H1 (cell line): Measurements from ENCODE around the gene CORIN. TPM values are rescaled to one million over a fixed set of nuclear protein-coding genes. Genes with fewer than 3 reads are reported as not detected.
A peak's percentile ranks its signal among the peaks of the same experiment; 100 is the strongest.
"Not testable (repeated sequence)": the region's sequence is repeated elsewhere in the genome, so short reads cannot be mapped to it uniquely, and the experiment has no call there.

Experiments
- CTCF ChIA-PET: fragments of 300-600 bp; sonication (Branson Sonifier 250); formaldehyde crosslinking; loops from one replicate; lab custom pipeline; 2021; ENCODE audit not compliant: partially characterized antibody; lab: Charles Lee
- POLR2A ChIA-PET: fragments of 300-600 bp; sonication (Branson Sonifier 250); formaldehyde crosslinking; loops from one replicate; lab custom pipeline; 2021; ENCODE audit warnings: inconsistent platforms; ENCODE audit not compliant: partially characterized antibody; lab: Charles Lee
- DNase-seq, 2 experiments: peaks; one replicate each; pipeline versions ENCODE4 v3.0.0 to v3.0.0-alpha.2; 2010 to 2022; ENCODE audit warnings: low spot score in 2 of 2, low read depth in 1 of 2, mixed read lengths in 1 of 2
- FAIRE-seq: peaks from 2 replicates; lab custom pipeline; 2011; peaks lifted over from hg19 to GRCh38; lab: Jason Lieb, UNC
- H2AFZ ChIP-seq: 2 replicates; pipeline ENCODE4 v1.8.1; 2012; ENCODE audit warnings: low read length, inconsistent platforms
- H2AK5ac ChIP-seq: 2 replicates; pipeline ENCODE4 v1.6.1; 2013; ENCODE audit warnings: low read depth, low read length
- H2BK120ac ChIP-seq: replicated peaks from 2 replicates; pipeline ENCODE3; 2013; ENCODE audit warnings: low read depth, low read length, inconsistent platforms
- H2BK12ac ChIP-seq: 2 replicates; pipeline ENCODE4 v1.6.1; 2013; ENCODE audit warnings: low read depth, low read length
- H2BK15ac ChIP-seq: 2 replicates; pipeline ENCODE4 v1.6.1; 2013; ENCODE audit warnings: low read length
- H2BK20ac ChIP-seq: 2 replicates; pipeline ENCODE4 v1.6.1; 2013; ENCODE audit warnings: low read length
- H2BK5ac ChIP-seq: 2 replicates; pipeline ENCODE4 v1.6.1; 2013; ENCODE audit warnings: low read depth, low read length
- H3K14ac ChIP-seq: 2 replicates; pipeline ENCODE4 v1.6.1; 2013; ENCODE audit warnings: inconsistent platforms; ENCODE audit not compliant: insufficient read length
- H3K18ac ChIP-seq: 2 replicates; pipeline ENCODE4 v1.6.1; 2013; ENCODE audit warnings: low read length; ENCODE audit errors: extremely low read depth
- H3K23ac ChIP-seq: 2 replicates; pipeline ENCODE4 v1.6.1; 2013; ENCODE audit warnings: inconsistent platforms; ENCODE audit not compliant: insufficient read length
- H3K23me2 ChIP-seq: 2 replicates; pipeline ENCODE4 v1.6.1; 2013; ENCODE audit warnings: low read depth, low read length
- H3K27ac ChIP-seq: 2 replicates; pipeline ENCODE4 v1.6.1; 2011; ENCODE audit warnings: low read depth, low read length, inconsistent platforms
- H3K27me3 ChIP-seq, 4 experiments: replicated peaks in 1 of 4; 1 replicate in 1 of 4; 2 replicates in 3 of 4; pipeline versions ENCODE4 v1.6.1 to v1.8.1; 2011 to 2013; ENCODE audit warnings: low read length in 3 of 4, mild to moderate bottlenecking in 3 of 4, inconsistent platforms in 2 of 4, mixed read lengths in 2 of 4, moderate library complexity in 1 of 4; ENCODE audit not compliant: control insufficient read depth in 3 of 4, insufficient read depth in 3 of 4; ENCODE audit errors: extremely low read depth in 1 of 4
- H3K36me3 ChIP-seq, 4 experiments: 2 replicates each; pipeline versions ENCODE4 v1.6.1 to v1.8.1; 2011 to 2013; ENCODE audit warnings: mild to moderate bottlenecking in 4 of 4, low read length in 3 of 4, moderate library complexity in 2 of 4, control low read depth in 1 of 4, inconsistent platforms in 1 of 4; ENCODE audit not compliant: insufficient read depth in 4 of 4, control insufficient read depth in 2 of 4
- H3K4ac ChIP-seq: replicated peaks from 2 replicates; pipeline ENCODE3; 2013; ENCODE audit warnings: low read length, low read depth, mixed read lengths, inconsistent platforms; ENCODE audit not compliant: insufficient read length
- H3K4me1 ChIP-seq, 4 experiments: replicated peaks in 1 of 4; 1 replicate in 1 of 4; 2 replicates in 3 of 4; pipeline versions ENCODE4 v1.6.1 to v1.8.1; 2011 to 2013; ENCODE audit warnings: low read length in 3 of 4, inconsistent platforms in 2 of 4, mixed read lengths in 1 of 4; ENCODE audit not compliant: insufficient read depth in 4 of 4, control insufficient read depth in 3 of 4
- H3K4me2 ChIP-seq, 2 experiments: 2 replicates each; pipeline versions ENCODE4 v1.6.1 to v1.8.1; 2011 to 2013; ENCODE audit warnings: low read depth in 2 of 2, low read length in 2 of 2, control low read depth in 1 of 2, inconsistent platforms in 1 of 2, mild to moderate bottlenecking in 1 of 2; ENCODE audit not compliant: insufficient read depth in 1 of 2
- H3K4me3 ChIP-seq, 4 experiments: fragments of 200-600, 300-600 bp in 1 of 4; sonication (generic), shearing (Covaris generic), sonication (Bioruptor Twin) in 1 of 4; 2 replicates each; pipeline versions ENCODE4 v1.5.1 to v1.8.1; 2011 to 2016; ENCODE audit warnings: low read length in 4 of 4, low read depth in 3 of 4, control low read depth in 2 of 4, inconsistent platforms in 2 of 4, mild to moderate bottlenecking in 2 of 4, mixed read lengths in 1 of 4, moderate library complexity in 1 of 4; ENCODE audit not compliant: insufficient read depth in 2 of 4; ENCODE audit errors: extremely low read depth in 1 of 4
- H3K56ac ChIP-seq: replicated peaks from 2 replicates; pipeline ENCODE3; 2013; ENCODE audit warnings: low read depth, mild to moderate bottlenecking, mixed read lengths, low read length, inconsistent platforms; ENCODE audit not compliant: insufficient read length
- H3K79me1 ChIP-seq: 2 replicates; pipeline ENCODE4 v1.6.1; 2013; ENCODE audit warnings: low read depth, low read length, control low read depth
- H3K79me2 ChIP-seq, 2 experiments: 2 replicates each; pipeline versions ENCODE4 v1.6.1 to v1.8.1; 2012 to 2013; ENCODE audit warnings: low read length in 2 of 2, mild to moderate bottlenecking in 2 of 2, inconsistent platforms in 1 of 2; ENCODE audit not compliant: insufficient read depth in 2 of 2, control insufficient read depth in 1 of 2
- H3K9ac ChIP-seq, 4 experiments: replicated peaks in 1 of 4; 1 replicate in 1 of 4; 2 replicates in 3 of 4; pipeline versions ENCODE4 v1.6.1 to v1.8.1; 2011 to 2013; ENCODE audit warnings: low read depth in 3 of 4, low read length in 3 of 4, control low read depth in 2 of 4, mild to moderate bottlenecking in 2 of 4, moderate library complexity in 2 of 4, inconsistent platforms in 1 of 4; ENCODE audit errors: extremely low read depth in 1 of 4
- H3K9me3 ChIP-seq, 2 experiments: 2 replicates each; pipeline versions ENCODE4 v1.6.1 to v1.8.1; 2012 to 2013; ENCODE audit warnings: mild to moderate bottlenecking in 2 of 2, moderate library complexity in 2 of 2, control low read depth in 1 of 2, inconsistent platforms in 1 of 2, low read depth in 1 of 2, low read length in 1 of 2, mixed read lengths in 1 of 2; ENCODE audit not compliant: insufficient read depth in 2 of 2
- H4K20me1 ChIP-seq, 2 experiments: replicated peaks in 1 of 2; 2 replicates each; pipeline versions ENCODE3 to v1.8.1; 2011 to 2013; ENCODE audit warnings: inconsistent platforms in 2 of 2, low read length in 2 of 2, mild to moderate bottlenecking in 1 of 2; ENCODE audit not compliant: insufficient read depth in 2 of 2, control insufficient read depth in 1 of 2
- H4K5ac ChIP-seq: 2 replicates; pipeline ENCODE4 v1.6.1; 2013; ENCODE audit warnings: low read length, low read depth, mixed read lengths, inconsistent platforms; ENCODE audit not compliant: insufficient read length
- H4K8ac ChIP-seq: 2 replicates; pipeline ENCODE4 v1.8.0; 2013; ENCODE audit warnings: mild to moderate bottlenecking, moderate library complexity, low read length, inconsistent platforms; ENCODE audit not compliant: insufficient read depth; ENCODE audit errors: extremely low read depth
- H4K91ac ChIP-seq: replicated peaks from 2 replicates; pipeline ENCODE3; 2013; ENCODE audit warnings: low read length, mixed read lengths, inconsistent platforms; ENCODE audit not compliant: insufficient read length
- WGBS, 2 experiments: shearing (Covaris generic) in 1 of 2; methylation state at CpG; one replicate each; pipeline versions ENCODE4 v1.1.6 to v1.1.7; 2013 to 2015; ENCODE audit warnings: low lambda C conversion rate in 2 of 2, mixed read lengths in 2 of 2, inconsistent platforms in 1 of 2, low coverage in 1 of 2, missing lambda C conversion rate in 1 of 2; ENCODE audit not compliant: insufficient replicate concordance in 2 of 2, insufficient coverage in 1 of 2, insufficient read length in 1 of 2; ENCODE audit errors: extremely low coverage in 1 of 2, missing lambda C conversion rate in 1 of 2; 5-methylcytosine and 5-hydroxymethylcytosine counted together
- polyA plus RNA-seq, 7 experiments: library from polyadenylated mRNA; depleted of rRNA in 3 of 7; stranded (reverse) in 5 of 7; unstranded in 2 of 7; fragments of >200 nt in 5 of 7; fragments of 200-250 nt in 2 of 7; gene quantifications; 1 replicate in 5 of 7; 2 replicates in 1 of 7; 4 replicates in 1 of 7; pipeline versions ENCODE4 v1.2.1 to v1.2.3, GENCODE V29; 2011 to 2013; ENCODE audit warnings: missing spikeins in 2 of 7, mixed read lengths in 2 of 7
- total RNA-seq: library from RNA; stranded (reverse); fragmentation: NEBNext Ultra II Directional; extraction: Animal tissue kit (Norgen Biotek cat#: 25700); gene quantifications from 2 replicates; pipeline ENCODE4 v1.2.1, GENCODE V29; 2021

Gene CORIN
- total and polyA plus RNA-seq, 2 of the 8 experiments (the other 6 are each of a cell fraction or from before 2014, with no cell fraction given): 0.09 to 0.32 TPM

- H3K23me2 ChIP-seq, H3K4ac ChIP-seq, H2AK5ac ChIP-seq, H3K79me1 ChIP-seq, H2AFZ ChIP-seq, H3K4me1 ChIP-seq, H2BK15ac ChIP-seq, H4K20me1 ChIP-seq, FAIRE-seq, POLR2A ChIA-PET, H4K5ac ChIP-seq, H3K18ac ChIP-seq, H3K14ac ChIP-seq, H3K36me3 ChIP-seq, H3K27me3 ChIP-seq, H3K4me3 ChIP-seq, H3K9ac ChIP-seq, H3K23ac ChIP-seq, H3K79me2 ChIP-seq, H3K9me3 ChIP-seq, H2BK12ac ChIP-seq, DNase-seq, H4K8ac ChIP-seq, CTCF ChIA-PET, H2BK120ac ChIP-seq, H3K56ac ChIP-seq, H4K91ac ChIP-seq, H2BK5ac ChIP-seq, H3K27ac ChIP-seq, H2BK20ac ChIP-seq: not testable (repeated sequence)
- WGBS, 2 experiments: 62% methylated on average over 7 of the region's 7 CpGs; no CpG with 5 or more reads in 1 of the 2 experiments
- peak overlapping the region; percentile 24 to 44; a peak in 1 of 4 replicates for H3K4me2 ChIP-seq
These were observed 69.9 kb downstream of the CORIN start for GRCh38 chr4:47767956-47768355.
